ENCODE results near the gene ABLIM2.

- no peak for TF ChIP-seq CTCF (IDR thresholded peaks at IDR 0.05)
- no peak for TF ChIP-seq POLR2A (IDR thresholded peaks at IDR 0.05)
These were observed 61.9 kb downstream of the ABLIM2 start for GRCh38 chr4:8096690-8097061.

Data from body of pancreas (tissue), 4 donors.